ENCODE data around the gene LLGL1. TPM values are rescaled to one million over a fixed set of nuclear protein-coding genes. Genes with fewer than 3 reads are reported as not detected.

Gene LLGL1
- total RNA-seq, 1 donor from 2014 or later: 45.0 TPM

DNA sequence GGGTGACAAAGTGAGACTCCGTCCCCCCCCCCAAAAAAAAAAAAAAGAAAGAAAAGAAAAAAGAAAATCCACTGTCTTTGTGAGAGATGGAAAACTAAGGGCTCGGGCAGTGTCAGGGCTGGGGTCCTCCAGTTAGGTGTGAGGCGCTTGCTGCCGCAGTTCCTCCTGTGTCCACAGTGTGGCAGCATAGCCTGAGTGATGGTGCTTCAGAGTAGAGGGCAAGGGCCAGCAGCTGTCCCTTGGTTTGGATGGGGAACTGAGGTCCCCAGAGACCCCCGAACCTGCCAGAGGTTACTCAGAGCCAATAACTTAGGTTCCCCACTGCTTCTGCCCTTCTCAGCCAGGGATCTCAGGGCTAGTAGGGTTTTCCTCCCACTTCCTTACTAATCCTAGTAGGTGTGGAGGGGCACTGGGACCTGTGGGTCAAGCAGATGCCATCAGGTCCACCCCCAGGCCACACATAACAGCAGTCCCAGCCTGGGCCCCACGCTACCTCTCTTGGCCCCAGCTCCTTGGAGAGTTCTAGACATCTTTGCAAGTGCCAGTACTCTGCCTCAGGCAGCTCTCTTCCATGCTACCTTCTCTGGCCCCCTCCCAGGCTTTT, 7.9 kb upstream of the LLGL1 start:
- DNase-seq (ENCODE audit: extremely low spot score, unreplicated experiment): peak; percentile 90
- Mint-ChIP-seq H3K4me3 (ENCODE audit: unreplicated experiment) (no peak overlapping the region), H3K9me3 (ENCODE audit: unreplicated experiment) (no peaks in the 10 kb centered on the region), H3K27ac (ENCODE audit: unreplicated experiment) (no peak overlapping the region), H3K36me3 (ENCODE audit: unreplicated experiment) (no peaks in the 10 kb centered on the region), H3K4me1 (ENCODE audit: unreplicated experiment) (peaks cover 10% of the 10 kb centered on the region), H3K27me3 (ENCODE audit: unreplicated experiment) (no peaks in the 10 kb centered on the region)
- TF ChIP-seq, protein P1, sequence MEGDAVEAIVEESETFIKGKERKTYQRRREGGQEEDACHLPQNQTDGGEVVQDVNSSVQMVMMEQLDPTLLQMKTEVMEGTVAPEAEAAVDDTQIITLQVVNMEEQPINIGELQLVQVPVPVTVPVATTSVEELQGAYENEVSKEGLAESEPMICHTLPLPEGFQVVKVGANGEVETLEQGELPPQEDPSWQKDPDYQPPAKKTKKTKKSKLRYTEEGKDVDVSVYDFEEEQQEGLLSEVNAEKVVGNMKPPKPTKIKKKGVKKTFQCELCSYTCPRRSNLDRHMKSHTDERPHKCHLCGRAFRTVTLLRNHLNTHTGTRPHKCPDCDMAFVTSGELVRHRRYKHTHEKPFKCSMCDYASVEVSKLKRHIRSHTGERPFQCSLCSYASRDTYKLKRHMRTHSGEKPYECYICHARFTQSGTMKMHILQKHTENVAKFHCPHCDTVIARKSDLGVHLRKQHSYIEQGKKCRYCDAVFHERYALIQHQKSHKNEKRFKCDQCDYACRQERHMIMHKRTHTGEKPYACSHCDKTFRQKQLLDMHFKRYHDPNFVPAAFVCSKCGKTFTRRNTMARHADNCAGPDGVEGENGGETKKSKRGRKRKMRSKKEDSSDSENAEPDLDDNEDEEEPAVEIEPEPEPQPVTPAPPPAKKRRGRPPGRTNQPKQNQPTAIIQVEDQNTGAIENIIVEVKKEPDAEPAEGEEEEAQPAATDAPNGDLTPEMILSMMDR (IDR thresholded peaks at IDR 0.05): peak; percentile 85

DNA sequence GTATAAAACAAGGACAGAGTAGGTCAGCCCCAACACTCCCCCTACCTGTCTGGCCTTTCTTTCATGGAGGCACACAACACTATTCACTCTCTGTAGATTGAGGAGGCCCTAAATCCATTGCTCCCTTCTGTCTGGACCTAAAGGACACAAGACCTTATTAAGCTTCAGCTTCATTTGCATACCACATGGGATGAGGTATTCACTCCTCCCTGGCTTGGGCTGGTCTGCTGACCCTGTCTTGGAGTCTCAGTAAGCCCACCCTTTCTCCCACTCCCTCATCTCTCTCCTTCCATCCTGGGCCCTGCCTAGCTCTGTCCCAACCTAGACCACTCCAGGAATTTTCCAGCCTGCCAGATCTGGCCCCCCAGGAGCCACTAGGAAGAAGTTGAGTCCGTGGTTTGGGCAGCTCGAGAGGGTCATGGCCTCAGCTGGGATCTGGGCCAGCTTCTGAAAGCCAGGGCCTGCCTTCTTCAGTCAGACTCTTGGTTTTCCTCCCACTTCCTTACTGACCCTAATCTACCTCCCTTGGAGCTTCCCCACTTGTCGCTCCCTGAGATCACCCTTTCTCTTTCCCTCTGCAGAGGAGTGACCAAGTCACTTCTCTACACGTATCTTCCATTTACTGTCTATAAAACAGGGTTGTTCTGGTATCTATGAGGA, 6.5 kb upstream of the LLGL1 start:
- Mint-ChIP-seq H3K27me3 (ENCODE audit: unreplicated experiment) (no peaks in the 10 kb centered on the region), H3K27ac (ENCODE audit: unreplicated experiment) (peak overlapping the region; percentile 57), H3K9me3 (ENCODE audit: unreplicated experiment) (no peaks in the 10 kb centered on the region), H3K36me3 (ENCODE audit: unreplicated experiment) (no peaks in the 10 kb centered on the region), H3K4me1 (ENCODE audit: unreplicated experiment) (peaks cover 10% of the 10 kb centered on the region), H3K4me3 (ENCODE audit: unreplicated experiment) (no peak overlapping the region)
- TF ChIP-seq, protein P1 (IDR thresholded peaks at IDR 0.05): no peak
- DNase-seq (ENCODE audit: extremely low spot score, unreplicated experiment): no peak

DNA sequence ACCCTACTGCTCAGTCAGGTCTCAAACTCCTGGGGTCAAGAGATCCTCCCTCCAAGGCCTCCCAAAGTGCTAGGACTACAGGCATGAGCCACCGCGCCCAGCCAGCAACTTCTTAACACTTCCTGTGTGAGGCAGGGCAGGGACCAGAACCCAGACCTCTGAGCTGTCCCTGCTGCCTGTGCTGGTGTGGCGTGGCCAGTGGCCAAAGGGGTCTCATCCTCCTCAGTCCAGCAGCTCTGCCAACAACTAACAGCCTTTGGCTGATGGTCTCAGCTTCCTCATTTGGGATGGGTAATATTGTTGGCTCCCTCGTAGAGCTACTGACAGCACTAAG, 1.4 kb upstream of the LLGL1 start:
- no peak overlapping the region for H3K4me3 Mint-ChIP-seq (ENCODE audit: unreplicated experiment)
- H3K36me3 Mint-ChIP-seq (ENCODE audit: unreplicated experiment): no peaks in the 10 kb centered on the region
- H3K27ac Mint-ChIP-seq (ENCODE audit: unreplicated experiment): no peak overlapping the region
- no peaks in the 10 kb centered on the region for H3K9me3 Mint-ChIP-seq (ENCODE audit: unreplicated experiment)
- DNase-seq (ENCODE audit: extremely low spot score, unreplicated experiment): no peak
- H3K27me3 Mint-ChIP-seq (ENCODE audit: unreplicated experiment): no peaks in the 10 kb centered on the region
- TF ChIP-seq, protein P1 (IDR thresholded peaks at IDR 0.05): no peak
- H3K4me1 Mint-ChIP-seq (ENCODE audit: unreplicated experiment): peaks cover 33% of the 10 kb centered on the region

DNA sequence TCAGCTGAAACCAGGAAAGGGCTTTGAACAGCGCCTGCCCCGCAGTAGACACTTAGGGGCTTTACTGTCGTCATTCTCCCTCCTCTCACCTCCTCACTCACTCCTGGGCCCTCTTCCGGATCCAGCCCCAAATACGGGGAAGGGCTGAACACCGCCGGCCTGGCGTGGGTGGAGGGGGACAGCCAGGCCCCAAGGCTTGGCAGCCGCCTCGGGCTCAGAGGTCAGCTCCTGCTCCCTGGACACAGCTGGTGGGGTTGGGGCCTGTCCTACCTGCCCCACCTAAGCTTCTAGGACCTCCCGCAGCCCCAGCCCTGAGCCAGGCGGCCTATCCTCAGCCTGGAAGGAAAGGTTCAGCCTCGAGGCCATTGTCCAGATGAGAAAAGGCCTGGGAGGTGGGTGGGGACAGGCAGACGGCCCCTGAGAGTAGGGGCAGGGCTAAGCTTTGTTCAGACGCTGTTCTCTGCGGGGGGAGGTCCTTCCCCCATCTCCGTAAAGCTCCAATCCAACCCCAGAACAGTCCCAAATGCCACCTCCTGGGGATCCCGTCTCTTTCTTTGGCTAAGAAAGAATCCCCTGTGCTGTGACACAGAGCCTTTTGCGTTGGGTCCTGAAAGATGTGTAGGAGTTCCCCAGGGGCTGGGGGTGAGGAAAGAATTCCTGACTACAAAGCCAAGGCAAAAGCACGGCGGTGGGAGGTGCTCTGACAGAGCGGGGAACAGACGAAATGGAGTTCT, 881 bp upstream of the LLGL1 start:
- peak overlapping the region; percentile 85 for H3K27ac Mint-ChIP-seq (ENCODE audit: unreplicated experiment)
- TF ChIP-seq, protein P1 (IDR thresholded peaks at IDR 0.05): no peak
- peak overlapping the region; percentile 71 for H3K4me3 Mint-ChIP-seq (ENCODE audit: unreplicated experiment)
- peaks cover 29% of the 10 kb centered on the region for H3K4me1 Mint-ChIP-seq (ENCODE audit: unreplicated experiment)
- no peaks in the 10 kb centered on the region for H3K36me3 Mint-ChIP-seq (ENCODE audit: unreplicated experiment)
- H3K9me3 Mint-ChIP-seq (ENCODE audit: unreplicated experiment): no peaks in the 10 kb centered on the region
- no peak for DNase-seq (ENCODE audit: extremely low spot score, unreplicated experiment)
- no peaks in the 10 kb centered on the region for H3K27me3 Mint-ChIP-seq (ENCODE audit: unreplicated experiment)

DNA sequence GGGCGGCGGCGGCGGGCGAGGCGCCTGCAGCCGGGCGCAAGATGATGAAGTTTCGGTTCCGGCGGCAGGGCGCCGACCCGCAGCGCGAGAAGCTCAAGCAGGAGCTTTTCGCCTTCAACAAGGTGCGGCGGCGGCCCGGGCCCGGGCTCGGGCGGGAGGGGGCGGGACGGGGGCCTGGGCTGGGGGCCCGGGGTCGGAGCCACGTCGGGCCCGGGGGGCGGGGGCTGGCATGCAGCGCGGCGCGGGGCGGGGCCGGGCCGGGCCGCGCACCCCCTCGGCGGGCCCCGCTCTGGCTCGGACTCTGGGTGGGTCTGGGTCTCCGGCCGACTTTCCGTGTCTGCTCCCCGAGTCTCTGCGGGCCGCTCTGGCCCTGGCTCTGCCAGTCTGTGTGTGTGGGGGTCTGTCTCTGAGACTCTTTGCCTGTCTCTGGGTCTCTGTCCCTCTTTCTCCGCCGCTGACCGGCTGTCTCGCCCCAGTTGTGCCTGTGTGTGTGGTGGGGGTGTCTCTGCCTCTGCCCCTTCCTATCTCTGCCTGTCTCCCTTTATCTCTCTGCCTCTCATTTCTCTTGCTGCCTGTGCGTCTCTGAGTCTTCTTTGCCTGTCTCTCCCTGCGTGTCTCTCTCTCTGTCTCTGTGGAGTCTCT, 328 bp downstream of the LLGL1 start:
- DNase-seq (ENCODE audit: extremely low spot score, unreplicated experiment): peak; percentile 84
- Mint-ChIP-seq H3K4me3 (ENCODE audit: unreplicated experiment) (peak overlapping the region; percentile 97), H3K9me3 (ENCODE audit: unreplicated experiment) (no peaks in the 10 kb centered on the region), H3K27me3 (ENCODE audit: unreplicated experiment) (no peaks in the 10 kb centered on the region), H3K27ac (ENCODE audit: unreplicated experiment) (peak overlapping the region; percentile 89), H3K36me3 (ENCODE audit: unreplicated experiment) (no peaks in the 10 kb centered on the region), H3K4me1 (ENCODE audit: unreplicated experiment) (peaks cover 29% of the 10 kb centered on the region)
- TF ChIP-seq, protein P1 (IDR thresholded peaks at IDR 0.05): no peak
